ENCODE results near the gene WNT5B.

WNT5B gene

DNA sequence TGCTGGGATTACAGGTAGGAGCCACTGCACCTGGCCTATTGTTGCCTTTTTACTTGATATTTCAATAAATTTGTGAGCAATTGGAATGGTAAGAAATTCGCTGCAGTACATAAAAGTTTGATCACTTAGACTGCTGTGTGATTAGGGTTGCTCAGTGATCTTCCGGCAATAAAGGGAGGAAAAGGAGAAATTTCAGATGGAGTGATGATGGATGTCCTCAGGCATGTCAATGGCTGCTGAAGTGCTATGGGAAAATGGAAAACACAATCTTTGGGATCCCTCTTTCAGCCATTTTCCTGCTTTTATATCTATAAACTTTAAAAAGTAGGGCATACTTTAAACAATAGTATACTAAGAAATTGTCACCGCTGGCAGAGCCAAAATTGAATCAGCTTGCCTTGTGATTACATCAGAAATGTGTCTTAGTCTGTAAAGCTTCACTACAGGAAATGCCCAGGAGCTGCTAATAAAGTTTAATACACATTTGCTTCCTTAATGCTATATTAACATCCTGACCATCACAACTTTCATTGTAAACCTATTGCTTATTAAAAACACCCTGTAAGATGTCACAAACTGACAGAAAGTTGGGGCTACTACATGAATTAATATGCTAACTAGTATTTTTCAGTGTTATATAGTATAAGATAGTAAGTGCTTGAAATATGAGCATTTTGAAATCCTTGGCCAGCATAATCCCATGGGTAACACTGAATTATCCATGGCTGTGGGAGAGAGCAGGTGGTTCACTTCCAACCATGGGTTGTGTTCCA lies 20.9 kb upstream of the WNT5B start:
- no peak overlapping the region for H3K4me3 ChIP-seq (ENCODE audit: low read depth, low read length)
- DNase-seq (ENCODE audit: low read depth): no peak
- TF ChIP-seq, protein P1, sequence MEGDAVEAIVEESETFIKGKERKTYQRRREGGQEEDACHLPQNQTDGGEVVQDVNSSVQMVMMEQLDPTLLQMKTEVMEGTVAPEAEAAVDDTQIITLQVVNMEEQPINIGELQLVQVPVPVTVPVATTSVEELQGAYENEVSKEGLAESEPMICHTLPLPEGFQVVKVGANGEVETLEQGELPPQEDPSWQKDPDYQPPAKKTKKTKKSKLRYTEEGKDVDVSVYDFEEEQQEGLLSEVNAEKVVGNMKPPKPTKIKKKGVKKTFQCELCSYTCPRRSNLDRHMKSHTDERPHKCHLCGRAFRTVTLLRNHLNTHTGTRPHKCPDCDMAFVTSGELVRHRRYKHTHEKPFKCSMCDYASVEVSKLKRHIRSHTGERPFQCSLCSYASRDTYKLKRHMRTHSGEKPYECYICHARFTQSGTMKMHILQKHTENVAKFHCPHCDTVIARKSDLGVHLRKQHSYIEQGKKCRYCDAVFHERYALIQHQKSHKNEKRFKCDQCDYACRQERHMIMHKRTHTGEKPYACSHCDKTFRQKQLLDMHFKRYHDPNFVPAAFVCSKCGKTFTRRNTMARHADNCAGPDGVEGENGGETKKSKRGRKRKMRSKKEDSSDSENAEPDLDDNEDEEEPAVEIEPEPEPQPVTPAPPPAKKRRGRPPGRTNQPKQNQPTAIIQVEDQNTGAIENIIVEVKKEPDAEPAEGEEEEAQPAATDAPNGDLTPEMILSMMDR (IDR thresholded peaks at IDR 0.05; ENCODE audit: control insufficient read depth, extremely low read depth, insufficient read depth): no peak

DNA sequence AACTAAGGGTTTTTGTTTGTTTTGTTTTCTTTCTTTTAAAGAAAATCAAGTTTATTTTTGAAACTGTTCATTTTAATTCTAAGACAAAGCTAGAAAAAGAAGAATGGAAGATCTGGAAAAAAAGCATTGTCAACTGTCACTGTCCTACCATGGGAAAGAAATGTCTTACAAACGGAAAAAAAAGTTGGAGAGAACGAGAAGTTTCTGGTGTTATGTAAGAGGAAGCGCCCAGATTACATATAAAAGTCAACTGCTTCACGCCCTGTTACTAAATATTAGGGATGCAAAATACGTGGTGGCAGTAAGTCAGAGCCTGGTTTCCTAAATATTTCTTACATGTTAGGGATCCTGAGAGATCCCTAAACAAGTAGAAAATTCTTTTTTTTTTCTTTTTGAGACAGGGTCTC lies 20.3 kb upstream of the WNT5B start:
- no peak for DNase-seq (ENCODE audit: low read depth)
- TF ChIP-seq, protein P1 (IDR thresholded peaks at IDR 0.05; ENCODE audit: control insufficient read depth, extremely low read depth, insufficient read depth): no peak
- H3K4me3 ChIP-seq (ENCODE audit: low read depth, low read length): no peak overlapping the region

DNA sequence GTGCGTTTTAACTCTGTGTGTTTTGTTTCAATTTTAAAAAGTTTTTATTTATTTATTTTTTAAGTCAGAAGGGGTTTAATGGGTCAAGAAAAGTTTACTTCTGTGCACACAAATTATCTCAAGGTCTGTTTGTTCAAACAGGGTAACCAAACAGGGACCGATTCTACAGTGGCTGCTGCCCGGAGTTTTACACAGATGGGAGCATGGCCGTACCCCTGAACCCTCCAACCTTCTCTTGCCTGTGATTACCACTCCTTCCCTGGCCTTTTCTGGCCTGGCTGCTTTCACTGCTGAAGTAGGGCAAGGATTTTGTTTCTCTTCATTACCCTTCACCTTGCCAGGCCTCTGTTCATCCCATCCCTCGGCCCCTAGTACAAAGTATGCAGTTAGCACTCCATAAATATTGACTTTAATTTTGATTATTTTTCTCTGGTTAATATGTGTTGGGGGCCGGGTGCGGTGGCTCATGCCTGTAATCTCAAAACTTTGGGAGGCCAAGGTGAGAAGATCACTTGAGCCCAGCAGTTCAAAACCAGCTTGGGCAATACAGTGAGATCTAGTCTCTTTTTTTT lies 18.9 kb upstream of the WNT5B start:
- no peak overlapping the region for H3K4me3 ChIP-seq (ENCODE audit: low read depth, low read length)
- DNase-seq (ENCODE audit: low read depth): no peak
- TF ChIP-seq, protein P1 (IDR thresholded peaks at IDR 0.05; ENCODE audit: control insufficient read depth, extremely low read depth, insufficient read depth): no peak

DNA sequence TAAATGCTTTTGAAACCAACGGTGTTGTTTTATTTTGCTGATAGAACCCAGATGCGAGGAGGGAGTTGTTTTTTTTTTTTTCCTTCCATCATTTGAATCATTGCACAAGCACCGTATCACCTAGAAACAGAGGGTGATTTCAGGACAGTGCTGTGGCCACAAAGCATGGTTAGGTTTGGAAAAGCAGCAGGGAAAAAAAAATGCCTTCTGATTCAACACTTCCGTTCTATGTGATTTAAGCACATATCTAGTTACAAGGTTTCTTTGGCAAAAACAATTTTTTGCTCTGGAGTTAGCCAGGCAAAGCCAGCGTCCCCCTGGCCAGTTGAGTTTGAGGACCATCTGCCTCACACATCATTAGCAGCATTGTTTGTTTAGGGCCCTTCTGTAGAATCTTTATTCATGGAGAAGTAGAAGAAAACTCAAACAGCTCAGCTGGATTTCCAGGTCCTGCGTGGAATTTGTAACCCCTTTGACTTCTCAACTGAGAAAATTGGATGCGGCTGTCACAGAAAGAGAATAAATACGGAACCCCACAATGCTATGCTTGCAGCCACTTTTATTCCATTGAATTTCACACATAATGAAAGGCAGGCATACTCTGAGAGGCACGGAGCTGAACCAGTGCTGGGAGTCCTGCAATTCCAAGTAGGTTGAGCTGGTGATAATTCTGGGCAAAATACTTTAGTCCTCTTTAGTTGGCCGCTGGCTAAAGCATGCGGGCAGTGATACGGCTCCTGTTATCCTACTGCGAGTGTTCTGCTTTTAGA lies 17.0 kb upstream of the WNT5B start:
- H3K4me3 ChIP-seq (ENCODE audit: low read depth, low read length): no peak overlapping the region
- TF ChIP-seq, protein P1 (IDR thresholded peaks at IDR 0.05; ENCODE audit: control insufficient read depth, extremely low read depth, insufficient read depth): no peak
- DNase-seq (ENCODE audit: low read depth): no peak

DNA sequence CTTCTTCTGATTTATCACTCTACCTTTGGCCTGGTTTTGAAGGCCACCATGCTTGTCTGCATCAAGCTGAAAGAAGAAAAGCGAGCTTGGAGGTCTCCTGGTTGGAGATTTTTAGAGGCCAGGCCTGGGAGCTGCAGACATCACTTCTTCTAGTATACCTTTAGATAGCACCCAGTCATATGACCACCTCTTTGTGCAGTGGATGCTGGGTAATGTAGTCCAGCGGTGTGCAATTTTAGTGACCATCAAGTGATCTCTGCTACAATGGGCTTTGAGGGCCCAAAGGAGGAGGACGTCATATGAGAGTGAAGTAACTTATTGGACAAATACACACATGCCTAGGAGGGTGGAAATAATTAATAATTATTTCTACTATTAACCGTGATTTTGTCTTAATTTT lies 15.2 kb upstream of the WNT5B start:
- DNase-seq (ENCODE audit: low read depth): no peak
- no peak overlapping the region for H3K4me3 ChIP-seq (ENCODE audit: low read depth, low read length)
- TF ChIP-seq, protein P1 (IDR thresholded peaks at IDR 0.05; ENCODE audit: control insufficient read depth, extremely low read depth, insufficient read depth): no peak

DNA sequence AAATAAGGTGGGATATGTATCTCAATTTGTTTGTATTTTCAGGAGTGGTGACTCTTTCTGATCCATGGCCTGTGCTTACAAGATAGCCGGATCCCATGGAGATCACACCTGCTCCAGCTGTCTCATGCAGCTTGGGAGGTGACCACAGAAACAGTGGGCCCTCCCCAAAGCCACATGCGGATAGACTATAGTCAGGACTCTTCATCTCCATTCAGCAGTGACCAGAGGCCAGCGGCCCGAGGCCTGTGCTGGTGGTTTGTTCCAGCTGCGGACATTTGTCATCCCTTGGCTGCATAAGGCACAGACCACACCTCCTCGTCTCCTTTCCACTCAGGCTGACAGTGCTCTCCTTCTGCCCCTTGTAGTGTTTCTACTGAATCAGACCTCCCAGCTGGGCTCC lies 14.7 kb upstream of the WNT5B start:
- no peak overlapping the region for H3K4me3 ChIP-seq (ENCODE audit: low read depth, low read length)
- TF ChIP-seq, protein P1 (IDR thresholded peaks at IDR 0.05; ENCODE audit: control insufficient read depth, extremely low read depth, insufficient read depth): no peak
- no peak for DNase-seq (ENCODE audit: low read depth)
